HG02852 (cell line): ENCODE measurements around the gene LCE1D.

Experiments used
- ATAC-seq: cut with Tn5 transposase; IDR thresholded peaks from one replicate; pipeline ENCODE4 v1.9.1; 2021; ENCODE audit warnings: mild to moderate bottlenecking, moderate library complexity; ENCODE audit not compliant: unreplicated experiment

LCE1D gene

GRCh38 chr1:152811050-152811449 is 14.5 kb downstream of the LCE1D start:
- no peak for ATAC-seq

DNA sequence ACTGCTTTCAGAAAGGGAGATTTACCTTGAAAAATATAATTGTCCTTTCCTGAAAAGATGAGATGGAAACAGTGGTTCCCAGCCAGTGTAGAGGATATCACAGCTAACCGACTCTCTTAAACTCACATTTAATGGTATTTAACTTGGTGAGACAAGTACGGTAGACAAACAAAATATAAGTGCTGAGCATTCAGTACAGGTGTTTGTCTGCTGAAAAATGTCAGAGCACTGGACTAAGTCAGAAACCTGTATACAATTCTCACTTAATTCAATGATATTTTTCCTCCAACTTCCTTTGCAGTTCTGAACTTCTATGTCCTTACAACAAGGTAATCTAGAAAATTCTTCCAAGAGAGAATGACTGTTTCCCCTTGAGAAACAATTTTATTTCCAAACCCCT is 15.2 kb downstream of the LCE1D start, which contains the start of gene LCE1B:
LCE1B (plus strand) TSS at position 301 of the 400 bp plus-strand sequence. CDS start 476 bp downstream, outside the sequence.
- ATAC-seq, result no peak

GRCh38 chr1:152817309-152817708 is 20.8 kb downstream of the LCE1D start:
- ATAC-seq, result no peak

DNA sequence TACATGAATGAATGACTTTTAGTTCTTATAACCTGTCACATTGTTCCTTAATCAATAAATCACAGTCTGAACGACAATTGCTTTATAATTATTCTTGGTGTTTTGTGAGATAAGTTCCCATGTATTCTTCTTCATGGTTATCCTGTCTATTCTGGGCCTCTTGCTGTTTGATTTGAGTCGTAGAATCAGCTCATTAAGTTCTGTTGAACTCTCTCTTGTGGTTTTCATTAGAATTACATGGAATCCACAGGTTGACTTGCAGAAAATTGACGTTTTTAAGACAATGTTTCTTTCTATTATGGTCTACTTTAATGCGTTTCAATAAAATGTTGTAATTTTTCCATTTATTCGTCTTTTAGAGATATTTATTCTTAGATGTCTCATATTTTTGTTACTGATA is 26.8 kb downstream of the LCE1D start:
- ATAC-seq, result no peak

- ATAC-seq, result no peak
These were observed 28.4 kb downstream of the LCE1D start for GRCh38 chr1:152824964-152825363.

DNA sequence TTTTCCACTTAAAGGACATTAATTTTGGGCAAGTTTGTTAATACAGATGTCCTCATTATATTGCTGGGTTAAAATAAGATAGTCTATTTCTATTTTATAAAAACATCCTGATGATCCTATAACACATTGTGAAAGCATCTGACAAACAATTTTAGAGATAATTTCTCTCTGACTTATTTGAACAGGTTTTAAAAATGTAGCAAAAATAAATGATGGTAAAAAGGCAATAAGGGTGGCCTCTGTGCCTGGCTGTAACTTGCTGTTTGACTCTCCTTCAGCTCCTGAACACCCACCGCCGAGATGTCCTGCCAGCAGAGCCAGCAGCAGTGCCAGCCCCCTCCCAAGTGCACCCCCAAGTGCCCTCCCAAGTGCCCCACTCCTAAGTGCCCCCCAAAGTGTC is 30.7 kb downstream of the LCE1D start, which contains the start of gene LCE1A:
LCE1A (plus strand) TSS at position 301 of the 400 bp plus-strand sequence; CDS start at position 301, 0 bp downstream.
- no peak for ATAC-seq

- ATAC-seq, result no peak
These were observed 40.3 kb downstream of the LCE1D start for GRCh38 chr1:152836870-152837269.

GRCh38 chr1:152842556-152842955 is 46.0 kb downstream of the LCE1D start, which contains the start of gene LCE6A:
Gene LCE6A, plus strand, starts transcription at chr1:152842856. Its CDS starts 665 bp downstream, at chr1:152843521.
- no peak for ATAC-seq
